IMR-90 (cell line): ENCODE results near the gene ABCA7. TPM values are rescaled to one million over a fixed set of nuclear protein-coding genes. Genes with fewer than 3 reads are reported as not detected.
A peak's percentile ranks its signal among the peaks of the same experiment; 100 is the strongest.

Experiments
- ATAC-seq: fragments of 200-7000 bp; cut with Tn5 transposase; 2 replicates; pipeline ENCODE4 v1.9.1; 2020; ENCODE audit warnings: low read depth, mild to moderate bottlenecking, moderate library complexity
- BruUV-seq: library from RNA; stranded (reverse); fragments of 400-500 nt; replicated peaks from 2 replicates; lab custom pipeline; 2021; lab: Mats Ljungman, UMichigan
- CTCF ChIA-PET: fragments of 300-600 bp; formaldehyde crosslinking; extraction: SDS; loops from one replicate; lab custom pipeline; 2021; ENCODE audit warnings: antibody characterized with exemption; lab: Yijun Ruan, JAX
- POLR2A ChIA-PET: fragments of 300-600 bp; sonication (Branson Sonifier 250); formaldehyde crosslinking; loops from one replicate; lab custom pipeline; 2022; ENCODE audit warnings: antibody characterized with exemption; ENCODE audit not compliant: unreplicated experiment; lab: Charles Lee
- DNase-seq: peaks from one replicate; pipeline ENCODE4 v3.0.0; 2013
- H2AFZ ChIP-seq: replicated peaks from 2 replicates; pipeline ENCODE3; 2013; ENCODE audit warnings: low read length, mild to moderate bottlenecking; ENCODE audit not compliant: poor library complexity
- H2AK5ac ChIP-seq: 2 replicates; pipeline ENCODE4 v1.6.1; 2013; ENCODE audit warnings: low read depth, low read length, inconsistent platforms
- H2AK9ac ChIP-seq: replicated peaks from 2 replicates; pipeline ENCODE3; 2013; ENCODE audit warnings: mild to moderate bottlenecking, low read depth, low read length, moderate library complexity; ENCODE audit not compliant: poor library complexity
- H2BK120ac ChIP-seq: 2 replicates; pipeline ENCODE4 v1.6.1; 2013; ENCODE audit warnings: low read depth, low read length, inconsistent platforms
- H2BK15ac ChIP-seq: 3 replicates; pipeline ENCODE4 v1.6.1; 2013; ENCODE audit warnings: low read depth, low read length, inconsistent platforms
- H2BK20ac ChIP-seq: 2 replicates; pipeline ENCODE4 v1.6.1; 2013; ENCODE audit warnings: low read depth, mild to moderate bottlenecking, inconsistent platforms, low read length, moderate library complexity
- H2BK5ac ChIP-seq: 2 replicates; pipeline ENCODE4 v1.6.1; 2013; ENCODE audit warnings: mild to moderate bottlenecking, low read depth, low read length, inconsistent platforms; ENCODE audit not compliant: poor library complexity, severe bottlenecking
- H3K14ac ChIP-seq: replicated peaks from 2 replicates; pipeline ENCODE4 v1.6.1; 2013; ENCODE audit warnings: low read depth, low read length, inconsistent platforms
- H3K18ac ChIP-seq: 2 replicates; pipeline ENCODE4 v1.6.1; 2013; ENCODE audit warnings: low read depth, low read length, control low read depth
- H3K23ac ChIP-seq: 2 replicates; pipeline ENCODE4 v1.6.1; 2013; ENCODE audit warnings: low read depth, low read length, inconsistent platforms
- H3K27ac ChIP-seq: 2 replicates; pipeline ENCODE4 v1.5.1; 2013; ENCODE audit warnings: mild to moderate bottlenecking, control low read depth, low read length; ENCODE audit not compliant: insufficient read depth
- H3K27me3 ChIP-seq: 2 replicates; pipeline ENCODE4 v1.6.1; 2013; ENCODE audit warnings: low read length; ENCODE audit not compliant: control insufficient read depth, insufficient read depth
- H3K36me3 ChIP-seq: 2 replicates; pipeline ENCODE4 v1.6.1; 2013; ENCODE audit warnings: low read length, mixed read lengths; ENCODE audit not compliant: control insufficient read depth, insufficient read depth
- H3K4ac ChIP-seq: 2 replicates; pipeline ENCODE4 v1.6.1; 2013; ENCODE audit warnings: low read depth, low read length, inconsistent platforms
- H3K4me1 ChIP-seq: 2 replicates; pipeline ENCODE4 v1.6.1; 2013; ENCODE audit warnings: low read length, mixed read lengths; ENCODE audit not compliant: control insufficient read depth, insufficient read depth
- H3K4me2 ChIP-seq: 2 replicates; pipeline ENCODE4 v1.6.1; 2013; ENCODE audit warnings: low read depth, mild to moderate bottlenecking, control low read depth, low read length, moderate library complexity
- H3K4me3 ChIP-seq: 2 replicates; pipeline ENCODE4 v1.5.1; 2013; ENCODE audit warnings: low read depth, mild to moderate bottlenecking, control low read depth, low read length, moderate library complexity; ENCODE audit not compliant: insufficient read depth
- H3K56ac ChIP-seq: 2 replicates; pipeline ENCODE4 v1.6.1; 2013; ENCODE audit warnings: low read length, inconsistent platforms; ENCODE audit not compliant: insufficient read depth; ENCODE audit errors: extremely low read depth
- H3K79me1 ChIP-seq, 2 experiments: 2 replicates each; pipeline ENCODE4 v1.6.1; 2013; ENCODE audit warnings: low read length in 2 of 2, inconsistent platforms in 1 of 2, low read depth in 1 of 2
- H3K9ac ChIP-seq: 2 replicates; pipeline ENCODE4 v1.6.1; 2013; ENCODE audit warnings: low read depth, low read length, control low read depth
- H3K9me1 ChIP-seq: 2 replicates; pipeline ENCODE4 v1.6.1; 2013; ENCODE audit warnings: low read length, inconsistent platforms; ENCODE audit not compliant: insufficient read depth
- H3K9me3 ChIP-seq: 2 replicates; pipeline ENCODE4 v1.6.1; 2013; ENCODE audit warnings: low read length; ENCODE audit not compliant: control insufficient read depth, insufficient read depth
- H4K20me1 ChIP-seq: 2 replicates; pipeline ENCODE4 v1.6.1; 2013; ENCODE audit warnings: low read length, inconsistent platforms; ENCODE audit not compliant: insufficient read depth
- H4K5ac ChIP-seq: 2 replicates; pipeline ENCODE4 v1.6.1; 2013; ENCODE audit warnings: mild to moderate bottlenecking, low read depth, low read length, control low read depth
- H4K8ac ChIP-seq, 2 experiments: 2 replicates each; pipeline ENCODE4 v1.6.1; 2013; ENCODE audit warnings: low read depth in 2 of 2, low read length in 2 of 2, control low read depth in 1 of 2, inconsistent platforms in 1 of 2
- H4K91ac ChIP-seq: 2 replicates; pipeline ENCODE4 v1.6.1; 2013; ENCODE audit warnings: low read depth, low read length, inconsistent platforms; ENCODE audit not compliant: insufficient read depth
- BHLHE40 ChIP-seq: fragments of 150-350 bp; IDR thresholded peaks from 2 replicates; pipeline ENCODE4 v1.6.1; 2016; ENCODE audit warnings: mild to moderate bottlenecking, low read depth, low read length
- CEBPB ChIP-seq: IDR thresholded peaks from 2 replicates; pipeline ENCODE4 v1.6.1; 2012; ENCODE audit warnings: low read depth, low read length, improper control_type of control experiment
- CHD1 ChIP-seq: IDR thresholded peaks from 2 replicates; pipeline ENCODE4 v1.6.1; 2012; ENCODE audit warnings: low read depth, low read length, improper control_type of control experiment
- CTCF ChIP-seq: conservative IDR thresholded peaks from 2 replicates; pipeline ENCODE4 v1.5.1; 2012; ENCODE audit warnings: mild to moderate bottlenecking, low read depth, low read length, improper control_type of control experiment
- ELK1 ChIP-seq: fragments of 150-350 bp; IDR thresholded peaks from 2 replicates; pipeline ENCODE4 v1.6.1; 2016; ENCODE audit warnings: low read depth, mild to moderate bottlenecking, low read length, moderate library complexity, borderline replicate concordance
- FOS ChIP-seq: fragments of 150-350 bp; IDR thresholded peaks from 2 replicates; pipeline ENCODE4 v1.6.1; 2016; ENCODE audit warnings: low read depth, low read length
- MAZ ChIP-seq: IDR thresholded peaks from 2 replicates; pipeline ENCODE4 v1.6.1; 2012; ENCODE audit warnings: low read depth, mild to moderate bottlenecking, low read length, improper control_type of control experiment, moderate library complexity, borderline replicate concordance
- MXI1 ChIP-seq: IDR thresholded peaks from 2 replicates; pipeline ENCODE4 v1.6.1; 2012; ENCODE audit warnings: low read depth, mild to moderate bottlenecking, low read length, moderate library complexity, borderline replicate concordance
- NFE2L2 ChIP-seq: fragments of 150-350 bp; IDR thresholded peaks from 2 replicates; pipeline ENCODE4 v1.6.1; 2016; ENCODE audit warnings: low read depth, mild to moderate bottlenecking, low read length
- POLR2A ChIP-seq: IDR thresholded peaks from 2 replicates; pipeline ENCODE4 v1.6.1; 2012; ENCODE audit warnings: mild to moderate bottlenecking, low read depth, low read length
- RAD21 ChIP-seq: IDR thresholded peaks from 2 replicates; pipeline ENCODE4 v1.6.1; 2012; ENCODE audit warnings: low read length, improper control_type of control experiment
- RCOR1 ChIP-seq: IDR thresholded peaks from 2 replicates; pipeline ENCODE4 v1.6.1; 2012; ENCODE audit warnings: mild to moderate bottlenecking, low read length, improper control_type of control experiment; ENCODE audit not compliant: insufficient replicate concordance
- SMC3 ChIP-seq: fragments of 150-350 bp; IDR thresholded peaks from 2 replicates; pipeline ENCODE4 v1.6.1; 2016; ENCODE audit warnings: low read depth, mild to moderate bottlenecking, antibody characterized with exemption, low read length, moderate library complexity
- USF2 ChIP-seq: fragments of 150-350 bp; IDR thresholded peaks from 2 replicates; pipeline ENCODE4 v1.6.1; 2017; ENCODE audit warnings: mild to moderate bottlenecking, antibody characterized with exemption, low read length, low read depth
- WGBS, 2 experiments: methylation state at CpG; one replicate each; pipeline versions ENCODE4 v1.1.5 to v1.1.7; 2013; ENCODE audit warnings: missing lambda C conversion rate in 2 of 2; ENCODE audit not compliant: insufficient read length in 1 of 2; ENCODE audit errors: extremely low coverage in 2 of 2; 5-methylcytosine and 5-hydroxymethylcytosine counted together
- dilution Hi-C: fragments of 300-500 bp; cut with HindIII; formaldehyde crosslinking; loops from one replicate; pipeline ENCODE4 v1.14.3; 2018; ENCODE audit warnings: low sequenced_read_pairs; ENCODE audit not compliant: unreplicated experiment
- in situ Hi-C: fragments of 300-500 bp; cut with MboI; formaldehyde crosslinking; loops from 3 replicates; pipeline ENCODE4 v1.14.3; 2019; ENCODE audit warnings: low sequenced_read_pairs, inconsistent platforms, mixed read lengths
- intact Hi-C: fragments of 100-400 bp; cut with micrococcal nuclease; formaldehyde crosslinking; loops from 2 replicates; pipeline ENCODE4 v1.10.0; 2022
- polyA plus RNA-seq, 3 experiments: library from polyadenylated mRNA; depleted of rRNA; stranded (reverse); fragments of >200 nt; gene quantifications; 2 replicates each; pipeline ENCODE4 v1.2.3, GENCODE V29; 2012; ENCODE audit warnings: low replicate concordance in 1 of 3
- total RNA-seq: library from RNA; depleted of rRNA; stranded (reverse); fragments of >200 nt; gene quantifications from 2 replicates; pipeline ENCODE4 v1.2.3, GENCODE V29; 2012

The ABCA7 gene
- total and polyA plus RNA-seq, 2 of the 4 experiments (the other 2 are of a cell fraction) = 0.36 to 3.3 TPM

GRCh38 chr19:1000591-1001537, 39.0 kb upstream of the ABCA7 start:
- dilution Hi-C loops = no loop called here
- TF ChIP-seq POLR2A (no peak), MAZ (no peak), SMC3 (no peak), CEBPB (no peak), USF2 (no peak), NFE2L2 (no peak), BHLHE40 (no peak), RAD21 (no peak), MXI1 (no peak), CHD1 (no peak), FOS (no peak), ELK1 (no peak), RCOR1 (no peak), CTCF (no peak)

More at GRCh38 chr19:1000591-1001537, 39.0 kb upstream of the ABCA7 start:
- Histone ChIP-seq H3K36me3 (no peaks in the 10 kb centered on the region), H2BK120ac (no peak overlapping the region), H4K8ac (no peak overlapping the region), H2BK20ac (no peak overlapping the region), H4K91ac (no peak overlapping the region), H3K9ac (no peak overlapping the region), H3K4ac (no peak overlapping the region), H3K14ac (no peak overlapping the region), H3K4me3 (peak overlapping the region; percentile 53), H4K5ac (no peak overlapping the region), H2BK15ac (no peak overlapping the region), H2BK5ac (no peak overlapping the region), H2AFZ (peak overlapping the region; percentile 87), H3K79me1 (no peaks in the 10 kb centered on the region), H3K27me3 (peaks cover 41% of the 10 kb centered on the region), H3K4me2 (no peak overlapping the region; the same call in 1 of the 2 replicates), H3K27ac (no peak overlapping the region), H2AK9ac (peak overlapping the region; percentile 15), H3K4me1 (peaks cover 5% of the 10 kb centered on the region), H4K20me1 (0 out of 2 replicates have a peak, but pooled peaks cover 11% of the 10 kb centered on the region), H2AK5ac (no peak overlapping the region), H3K23ac (no peak overlapping the region), H3K9me3 (no peaks in the 10 kb centered on the region), H3K9me1 (no peaks in the 10 kb centered on the region), H3K18ac (no peak overlapping the region), H3K56ac (no peak overlapping the region)
- BruUV-seq = no TSS peak
- ATAC-seq (peak; percentile 1), DNase-seq (no peak)
- CTCF ChIA-PET = interaction anchor here (0.7 to 0.9 kb wide), 3 partner anchors 17 to 146 kb away, joined by 3 to 5 read pairs (median 3); no protein-coding TSS in a partner anchor
- POLR2A ChIA-PET = no interaction called here
- in situ Hi-C loops (no loop called here), intact Hi-C loops (loop anchor here (1.0 kb wide), 1 partner anchor 80 kb away; no protein-coding TSS in a partner anchor)
- 3% methylated on average over 39 of the region's 73 CpGs; no CpG with 5 or more reads in 1 of the 2 experiments for WGBS, 2 experiments
